Medulla oblongata (tissue), 1 donor: ENCODE data around the gene INTS6.
A peak's percentile ranks its signal among the peaks of the same experiment; 100 is the strongest.

ENCODE experiments used
- DNase-seq: peaks from one replicate; pipeline ENCODE4 v3.0.0-alpha.2; 2015; ENCODE audit errors: extremely low spot score

The INTS6 gene

DNA sequence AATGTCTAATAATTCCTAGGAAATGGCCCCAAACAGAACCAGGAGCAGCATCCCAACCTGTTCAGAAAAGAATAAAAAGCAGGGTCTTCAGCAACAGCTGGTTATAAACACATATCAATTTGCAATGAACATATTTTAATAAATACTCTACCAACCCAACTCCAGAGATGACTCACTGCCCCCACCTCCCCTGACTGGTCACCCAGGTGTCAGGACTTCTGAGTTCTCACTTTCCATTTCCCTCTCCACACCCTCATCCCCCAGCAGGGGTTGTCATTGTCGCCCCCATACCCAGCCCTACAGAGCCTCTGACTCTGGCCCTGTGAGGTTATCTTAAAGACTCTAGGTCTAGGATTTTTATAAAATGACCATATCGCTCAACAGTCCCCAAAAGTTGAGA is 106.4 kb downstream of the INTS6 start:
- no peak for DNase-seq

DNA sequence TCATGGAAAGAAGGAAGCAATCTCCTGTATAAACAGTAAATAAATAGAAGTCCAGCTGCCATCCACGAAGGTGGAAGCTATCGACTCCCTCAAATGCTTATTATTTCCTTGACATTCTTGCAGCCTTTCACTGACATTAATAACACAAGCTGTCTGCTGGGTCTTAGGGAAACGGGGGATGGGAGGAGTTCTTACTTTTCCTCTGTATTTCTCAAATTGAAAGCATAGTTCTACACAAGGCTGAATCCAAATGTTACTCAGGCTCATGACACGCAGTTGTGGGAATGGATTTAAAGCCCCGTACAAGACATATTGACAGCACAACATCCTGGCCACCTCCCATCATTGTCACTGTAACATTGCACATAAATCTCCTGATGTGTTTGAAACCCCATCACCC is 109.4 kb downstream of the INTS6 start:
- no peak for DNase-seq

DNA sequence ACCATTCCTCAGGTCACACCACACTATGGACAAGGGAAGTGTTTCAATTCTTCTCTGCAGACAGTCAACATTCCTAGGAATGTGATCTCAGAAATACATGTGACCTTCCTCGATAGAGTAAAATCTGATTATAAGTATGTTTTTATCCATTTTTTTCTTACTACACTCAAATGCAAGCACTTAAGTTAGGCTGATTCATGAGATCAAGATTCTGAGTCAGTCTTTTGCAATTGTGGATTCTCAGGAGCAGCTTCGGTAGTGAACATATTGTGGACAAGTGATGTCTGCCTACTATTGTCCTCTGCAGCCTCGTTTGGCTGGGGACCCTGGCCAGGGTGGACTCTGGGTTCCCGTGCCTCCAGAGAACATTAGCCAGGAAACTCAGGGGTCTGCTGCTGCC is 110.1 kb downstream of the INTS6 start:
- DNase-seq, result no peak

DNA sequence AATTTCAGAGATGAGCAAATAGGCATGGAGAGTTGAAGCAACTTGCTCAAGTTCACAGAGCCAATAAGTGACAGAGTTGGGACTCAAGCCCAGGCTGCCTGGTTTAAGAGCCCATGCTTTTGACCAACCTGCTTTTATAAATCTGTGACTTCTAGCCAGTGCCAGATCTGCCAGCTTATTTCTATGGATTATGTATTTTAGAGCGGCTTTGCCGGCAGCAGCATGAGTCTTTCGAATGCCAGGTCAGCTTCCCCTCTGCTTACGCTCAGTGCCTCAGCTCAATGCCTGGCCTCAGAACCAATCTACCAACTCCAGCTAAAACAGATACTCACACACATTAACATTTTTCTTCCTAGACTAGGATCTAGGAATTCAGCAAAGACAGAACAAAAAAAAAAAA is 111.0 kb downstream of the INTS6 start:
- no peak for DNase-seq

DNA sequence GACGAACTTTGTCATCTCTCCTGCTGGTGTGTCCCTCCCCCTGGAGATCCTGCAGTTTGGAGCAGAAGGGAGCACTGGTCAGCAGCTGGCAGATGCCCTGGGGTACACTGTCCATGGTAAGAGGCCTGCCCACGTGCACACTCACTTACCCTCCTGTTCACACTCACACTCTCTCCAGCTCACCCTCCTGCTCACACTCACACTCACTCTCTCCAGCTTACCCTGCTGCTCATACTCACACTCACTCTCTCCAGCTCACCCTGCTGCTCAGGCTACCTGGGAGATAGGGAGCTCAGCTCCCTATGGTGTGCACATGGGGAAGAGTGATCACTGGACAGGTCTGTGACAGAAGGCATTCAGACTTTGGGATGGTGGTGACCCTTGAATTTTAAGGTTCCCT is 111.6 kb downstream of the INTS6 start:
- DNase-seq, result no peak

DNA sequence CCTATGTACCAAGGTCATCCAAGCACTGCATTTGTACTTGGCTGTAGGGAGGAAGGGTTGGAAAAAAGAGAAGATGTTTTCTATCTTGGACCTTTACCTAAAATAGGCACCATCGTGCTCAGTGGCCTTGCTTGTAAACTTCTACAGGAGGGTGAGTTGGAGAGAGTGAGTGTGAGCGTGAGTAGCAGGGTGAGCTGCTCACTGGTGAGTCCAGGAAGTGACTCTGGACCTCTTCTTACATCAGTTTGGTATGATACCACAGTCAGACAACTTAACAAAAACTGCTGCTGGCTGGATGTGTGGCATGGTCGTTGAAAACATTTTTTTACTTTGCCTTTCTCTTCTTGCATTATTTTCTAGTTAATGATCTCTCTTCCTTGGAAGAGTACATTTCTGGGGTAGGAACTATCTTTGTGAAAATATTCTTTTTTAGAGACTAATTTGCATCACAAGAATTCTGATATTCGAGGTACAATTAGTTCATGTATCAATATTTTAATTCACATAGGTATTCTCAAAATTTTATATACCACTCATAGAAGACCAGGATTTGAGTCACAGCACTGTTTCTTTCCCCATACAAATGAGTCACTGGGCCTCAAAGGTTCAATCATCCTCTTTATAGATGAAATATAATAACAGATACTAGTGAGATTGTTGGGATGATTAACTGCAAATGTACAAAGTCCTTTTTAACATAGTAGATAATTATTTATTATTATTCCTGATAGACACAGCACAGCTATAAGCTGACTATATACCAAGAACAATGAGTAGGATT is 112.7 kb downstream of the INTS6 start:
- no peak for DNase-seq

DNA sequence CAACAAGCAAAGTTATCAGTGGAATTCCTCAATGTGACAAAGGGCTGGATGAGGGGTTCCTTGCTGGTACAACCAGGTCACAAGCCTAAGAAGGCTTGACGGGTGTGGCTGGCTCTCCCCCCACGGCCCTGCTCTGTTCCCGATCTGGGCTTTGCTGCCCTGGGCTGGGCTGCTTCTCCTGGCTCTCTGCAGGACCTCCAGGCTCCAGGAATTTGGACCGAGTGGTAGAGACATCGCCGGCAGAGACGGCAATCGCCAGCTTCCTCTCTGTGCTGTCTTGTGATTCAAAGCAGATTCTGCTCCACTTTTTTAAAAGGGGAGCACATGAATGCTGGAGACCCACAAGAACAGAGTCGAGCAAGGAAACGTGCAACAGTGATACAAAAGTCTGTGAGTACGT is 113.5 kb downstream of the INTS6 start, which contains the start of gene SERPINE3:
Gene SERPINE3, plus strand, starts transcription at position 338 of the 400 bp plus-strand sequence. CDS start 1,401 bp downstream, outside the sequence.
- no peak for DNase-seq

DNA sequence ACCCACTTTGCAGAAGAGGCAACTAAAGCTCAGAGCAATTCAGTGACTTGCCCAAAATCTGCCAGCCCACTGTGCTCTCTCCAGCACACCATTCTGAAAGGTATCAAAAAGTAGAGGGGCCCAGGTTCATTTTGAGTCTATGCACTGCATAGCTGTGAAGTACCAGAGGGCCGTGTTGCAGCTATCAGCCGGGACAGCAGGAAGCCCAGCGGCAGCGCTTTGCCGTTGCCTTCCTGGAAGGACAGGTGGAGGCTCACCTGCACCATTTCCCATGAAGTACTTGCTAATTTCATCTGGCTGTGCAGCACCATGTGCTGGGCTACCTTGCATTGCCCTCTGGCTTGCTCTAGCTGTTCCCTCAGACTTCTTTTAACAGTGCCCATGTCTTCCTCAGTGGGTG is 116.1 kb downstream of the INTS6 start:
- no peak for DNase-seq

DNA sequence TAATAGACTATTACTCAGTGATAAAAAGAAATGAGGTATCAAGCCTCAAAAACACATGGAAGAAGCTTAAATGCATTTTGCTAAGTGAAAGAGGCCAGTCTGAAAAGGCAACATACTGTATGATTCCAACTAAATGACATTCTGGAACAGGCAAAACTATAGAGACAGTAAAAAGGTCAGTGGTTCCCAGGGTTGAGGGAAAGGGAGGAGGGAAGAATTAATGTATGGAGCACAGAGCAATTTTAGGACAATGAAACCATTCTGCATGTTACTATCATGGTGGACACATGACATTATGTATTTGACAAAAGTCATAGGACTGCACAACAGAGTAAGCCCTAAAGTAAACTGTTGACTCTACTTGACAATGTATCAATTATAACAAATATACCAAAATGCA is 119.0 kb downstream of the INTS6 start:
- no peak for DNase-seq

DNA sequence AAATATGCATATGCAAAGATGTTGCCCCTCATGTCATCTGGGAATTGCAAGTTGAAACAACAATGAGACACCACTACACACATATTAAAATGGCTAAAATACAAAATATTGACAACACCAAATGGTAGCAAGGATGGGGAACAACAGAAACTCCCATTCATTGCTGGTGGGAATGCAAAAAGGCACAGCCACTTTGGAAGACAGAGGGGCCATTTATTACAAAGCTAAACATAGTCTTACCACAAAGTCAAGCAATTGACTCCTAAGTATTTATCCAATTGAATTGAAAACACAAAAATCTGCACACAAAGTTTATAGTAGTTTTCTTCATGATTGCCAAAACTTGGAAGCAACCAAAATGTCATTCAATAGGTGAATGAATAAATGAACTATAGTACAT is 119.4 kb downstream of the INTS6 start:
- no peak for DNase-seq

DNA sequence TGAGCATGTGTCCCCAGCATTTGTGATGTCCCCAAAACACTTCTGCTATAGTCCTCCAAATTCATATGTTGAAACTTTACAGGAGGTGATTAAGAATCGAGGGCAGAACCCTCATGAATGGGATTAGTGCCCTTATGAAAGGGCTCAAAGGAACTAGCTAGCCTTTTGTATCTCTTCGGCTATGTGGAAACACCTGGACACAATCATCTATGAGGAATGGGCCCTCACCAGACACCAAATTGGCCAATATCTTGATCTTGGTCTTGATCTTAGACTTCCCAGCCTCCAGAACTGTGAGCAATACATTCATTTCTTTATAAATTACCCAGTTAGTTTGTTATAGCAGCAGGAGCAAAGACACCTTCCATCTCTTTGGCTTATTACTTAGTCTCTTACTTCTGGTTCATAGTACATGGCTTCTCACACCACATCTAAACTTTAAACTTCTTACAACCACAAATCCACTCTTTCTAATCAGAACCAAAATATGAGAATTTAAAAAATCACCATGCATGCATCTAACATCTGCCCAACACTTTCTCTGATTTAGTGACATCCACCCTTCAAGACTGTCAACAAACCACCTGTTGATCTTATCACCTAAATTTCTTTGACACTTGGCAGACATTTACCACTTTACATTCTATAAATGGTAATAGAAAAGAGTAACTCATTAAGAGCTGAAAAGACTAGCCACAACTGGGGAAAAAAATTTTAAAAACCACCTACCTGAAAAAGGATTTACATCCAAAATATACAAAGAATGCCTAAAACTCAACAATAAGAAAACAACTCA is 120.1 kb downstream of the INTS6 start:
- DNase-seq, result no peak

DNA sequence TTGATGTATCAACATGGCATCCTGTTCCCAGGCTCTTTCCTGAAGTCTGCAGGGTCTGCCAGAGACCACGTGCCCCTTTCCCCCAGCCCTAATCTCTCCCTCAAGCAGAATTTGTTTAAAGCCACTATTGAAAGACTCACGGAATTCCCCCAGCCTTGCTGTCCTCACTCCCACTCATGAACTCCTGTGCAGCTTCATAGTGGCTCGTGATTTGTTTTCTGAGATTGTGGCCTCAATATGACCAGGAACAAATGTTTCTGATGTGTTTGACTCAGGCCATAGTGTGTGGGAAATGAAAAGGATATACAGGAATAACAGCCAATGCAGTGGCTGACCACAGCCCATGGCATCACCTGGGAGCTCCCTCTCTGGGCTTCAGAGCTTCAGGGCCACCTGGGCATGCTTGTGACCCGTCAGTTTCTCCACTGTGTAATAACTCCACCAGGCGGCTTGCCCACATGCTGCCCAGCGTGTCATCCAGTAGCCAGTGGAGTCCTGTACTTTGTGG is 121.4 kb downstream of the INTS6 start:
- no peak for DNase-seq

DNA sequence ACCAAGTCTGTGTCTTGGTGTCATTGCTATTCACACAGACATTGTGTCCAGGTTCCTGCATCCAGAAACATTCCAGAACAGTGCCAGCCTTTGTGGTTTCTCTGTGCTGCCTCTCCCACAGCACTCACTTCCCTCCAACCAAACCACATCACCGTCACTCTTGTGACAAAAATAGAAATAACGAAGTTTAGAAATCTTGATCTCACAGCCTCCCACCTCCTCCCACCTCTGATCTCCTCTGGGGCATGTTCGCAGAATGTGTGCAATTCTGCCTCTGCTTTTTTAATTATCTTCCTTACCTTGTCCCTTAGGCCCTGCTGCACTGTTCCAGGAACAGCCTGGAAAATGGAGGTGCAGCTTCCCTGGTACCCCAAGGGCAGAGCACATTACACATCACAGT is 122.0 kb downstream of the INTS6 start:
- no peak for DNase-seq

DNA sequence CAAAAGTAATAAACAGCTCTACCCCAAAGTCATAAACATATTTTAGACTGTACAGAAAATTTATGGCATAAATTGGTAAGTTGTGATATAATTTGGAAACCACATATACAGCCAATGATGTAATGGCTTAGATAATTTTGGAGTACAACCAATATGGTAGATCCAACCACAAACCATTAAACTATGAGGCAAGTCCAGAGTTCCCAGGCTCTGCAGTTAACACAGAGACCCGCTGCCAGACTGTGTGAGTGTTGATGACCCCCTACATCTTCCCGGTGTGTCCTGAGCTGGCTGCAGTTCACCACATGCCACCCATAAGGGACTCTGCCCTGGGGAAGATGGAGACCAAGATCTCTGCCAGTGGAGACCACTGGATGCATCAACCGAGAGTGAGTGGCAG is 123.2 kb downstream of the INTS6 start:
- no peak for DNase-seq

DNA sequence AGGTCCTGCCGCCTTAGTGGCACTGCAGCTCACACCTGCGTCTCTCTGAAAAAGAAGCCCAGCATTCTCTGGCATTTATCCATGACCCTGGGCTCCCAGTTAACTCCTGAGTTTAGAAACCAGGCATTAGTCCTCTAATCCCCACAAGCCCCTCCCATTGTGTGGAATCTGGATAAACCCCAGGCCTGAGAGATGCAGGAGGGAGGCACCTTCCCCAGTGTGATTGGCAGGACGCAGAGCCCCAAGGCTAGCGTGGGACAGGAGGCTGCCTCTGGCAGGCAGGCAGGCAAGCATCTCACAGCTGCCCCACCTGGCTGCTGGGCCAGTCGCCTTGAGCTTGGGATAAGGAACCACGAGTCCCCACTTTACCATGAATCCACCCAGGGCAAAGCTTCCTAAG is 124.3 kb downstream of the INTS6 start:
- no peak for DNase-seq

DNA sequence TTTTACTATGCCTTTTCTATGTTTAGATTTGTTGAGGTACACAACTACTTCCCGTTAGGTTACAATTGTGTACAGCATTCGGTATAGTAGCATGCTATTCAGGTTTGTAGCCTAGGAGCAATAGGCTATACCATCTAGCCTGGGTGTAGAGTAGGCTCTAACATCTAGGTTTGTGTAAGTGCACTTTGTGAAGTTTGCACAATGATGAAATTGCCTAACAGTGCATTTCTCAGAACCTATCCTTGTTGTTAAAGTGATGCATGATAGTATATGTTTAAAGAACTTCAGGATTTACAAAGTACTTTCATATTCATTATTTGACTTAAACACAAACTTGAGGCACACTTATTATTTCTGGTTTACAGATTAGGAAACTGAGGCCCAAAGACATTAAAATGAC is 124.9 kb downstream of the INTS6 start:
- no peak for DNase-seq

DNA sequence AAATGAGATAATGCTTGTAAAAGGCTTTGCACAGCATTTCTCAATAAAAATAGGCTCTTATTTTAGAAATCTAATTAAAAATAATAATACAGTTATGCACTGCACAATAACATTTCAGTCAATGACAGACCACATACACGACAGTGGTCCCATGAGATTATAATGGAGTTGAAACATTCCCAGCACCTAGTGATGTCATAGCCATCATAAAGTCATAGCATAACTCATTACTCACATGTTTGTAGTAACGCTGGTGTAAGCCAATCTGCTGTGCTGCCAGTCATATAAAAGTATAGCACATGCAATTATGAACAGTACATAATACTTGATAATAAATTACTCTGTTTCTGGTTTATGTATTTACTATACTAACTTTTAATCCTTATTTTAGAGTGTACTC is 126.1 kb downstream of the INTS6 start:
- no peak for DNase-seq

DNA sequence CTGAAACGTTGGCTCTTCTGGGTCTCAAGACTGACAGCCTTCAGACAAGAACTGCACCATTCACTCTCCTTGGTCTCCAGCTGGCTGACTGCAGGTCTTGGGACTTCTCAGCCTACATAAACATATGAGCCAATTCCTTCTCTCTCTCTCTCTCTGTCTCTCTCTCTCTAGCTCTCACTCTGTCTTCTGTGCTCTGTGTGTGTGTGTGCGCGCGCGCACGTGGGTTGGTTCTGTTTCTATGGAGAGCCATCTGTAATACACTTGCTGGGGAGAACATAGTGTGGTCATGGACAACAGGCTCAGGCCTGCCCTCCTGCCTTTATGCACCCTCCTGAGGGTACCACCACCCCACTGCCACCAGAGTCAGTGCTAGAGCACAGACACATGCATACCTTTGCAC is 127.0 kb downstream of the INTS6 start:
- no peak for DNase-seq

DNA sequence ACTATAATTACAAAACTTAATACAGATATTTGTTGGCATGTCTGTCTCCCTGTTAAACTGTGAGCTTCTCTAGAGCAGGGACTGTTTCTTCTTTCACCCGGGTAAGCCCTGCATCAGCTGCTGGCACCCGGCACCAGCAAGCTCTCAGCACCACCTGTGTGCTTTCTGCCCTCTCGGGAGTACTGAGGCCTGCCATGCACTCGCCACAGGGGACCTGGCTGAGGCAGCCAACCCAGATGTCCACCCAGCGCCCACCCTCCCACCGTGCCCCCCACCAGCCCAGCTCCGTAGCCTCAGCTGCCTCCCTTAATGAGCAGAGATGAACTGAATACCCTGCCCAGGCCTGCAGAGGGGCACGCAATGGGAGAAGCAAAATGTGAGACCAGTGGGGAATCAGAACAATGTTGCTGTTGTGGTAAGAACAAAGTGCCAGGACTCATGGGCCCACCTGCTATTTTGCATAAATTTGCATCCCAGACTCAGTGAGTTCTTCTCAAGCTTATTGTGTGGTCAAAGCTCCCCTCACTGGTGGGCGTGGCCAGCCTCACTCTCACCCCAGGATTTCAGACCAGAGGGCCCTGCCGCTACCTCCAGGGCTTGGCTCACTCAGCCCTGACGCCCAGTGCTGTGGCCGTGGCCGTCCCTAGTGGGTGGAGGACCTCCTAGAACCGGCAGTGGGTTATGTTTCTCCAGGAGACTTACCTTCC is 128.0 kb downstream of the INTS6 start:
- peak; percentile 44 for DNase-seq

DNA sequence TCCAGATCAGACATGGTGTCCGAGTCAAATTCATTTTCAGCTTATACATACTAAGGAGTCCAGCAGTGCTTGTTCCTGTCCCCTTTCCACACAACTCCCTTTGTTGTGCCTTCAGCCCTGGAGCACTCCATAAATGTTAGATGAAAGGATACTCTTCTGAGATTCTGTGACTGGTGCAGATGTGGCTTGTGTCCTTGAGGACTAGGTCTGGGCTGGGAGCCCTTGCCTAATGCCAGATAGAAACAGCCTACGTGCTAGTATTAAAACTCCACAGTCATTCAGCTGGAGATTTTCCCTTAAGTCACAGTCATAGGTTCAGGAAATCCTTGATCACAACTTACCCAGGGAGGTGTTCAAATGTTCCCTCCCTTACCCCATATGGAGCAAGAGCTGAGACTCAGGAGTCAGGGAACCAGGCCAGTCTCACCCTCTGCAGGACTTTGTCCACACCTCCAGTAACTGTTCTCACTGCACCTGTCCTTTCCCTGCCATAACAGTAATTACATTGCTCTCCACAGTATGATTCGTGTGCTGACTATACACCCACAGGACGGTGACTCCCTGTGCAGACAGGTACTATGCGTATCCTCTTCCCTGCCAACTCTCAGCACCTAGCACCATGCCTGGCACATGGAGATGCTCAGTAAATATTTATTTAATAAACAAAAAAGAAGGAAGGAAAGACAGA is 128.9 kb downstream of the INTS6 start:
- DNase-seq, result no peak

DNA sequence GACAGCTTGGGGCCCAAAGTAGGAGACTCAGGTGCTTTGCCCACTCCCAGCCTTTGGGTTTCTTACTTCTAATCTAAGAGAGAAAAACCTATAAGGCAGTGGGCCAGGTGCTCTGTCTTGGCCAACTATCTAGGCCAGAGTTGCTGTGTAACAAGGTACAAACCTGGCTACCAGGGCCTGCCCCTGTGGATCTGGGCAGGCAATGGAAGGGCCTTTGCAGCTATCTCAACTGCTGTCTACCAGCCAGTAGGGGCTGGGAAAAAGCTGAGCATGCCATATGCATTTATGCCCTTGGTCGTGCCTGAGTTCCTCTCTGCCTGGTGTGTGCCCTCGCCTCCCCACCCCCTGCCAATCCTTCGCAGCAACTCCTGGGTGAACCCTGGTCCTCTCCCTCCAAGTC is 130.0 kb downstream of the INTS6 start:
- no peak for DNase-seq

DNA sequence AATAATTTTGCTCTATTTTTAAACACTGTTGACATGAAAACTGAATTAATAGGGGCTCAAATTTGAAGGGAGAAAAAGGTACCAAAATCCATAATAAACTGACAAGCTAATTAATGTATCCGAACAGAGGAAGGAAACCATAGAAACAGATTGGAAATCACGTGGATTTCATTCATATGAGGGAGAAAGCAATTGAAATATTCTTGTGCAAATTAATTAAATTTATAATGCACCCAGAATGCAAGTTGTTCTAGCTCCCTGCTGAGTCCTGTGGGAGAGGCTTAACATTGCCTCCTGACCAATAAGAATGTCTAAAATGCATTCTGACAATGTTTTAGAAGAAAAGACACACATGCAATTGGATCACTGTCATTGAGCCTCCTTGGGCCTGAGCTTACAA is 131.0 kb downstream of the INTS6 start:
- DNase-seq, result no peak
